Ishikawa (cell line): ENCODE results near the gene OSTM1.

Source experiments
- CEBPB ChIP-seq: IDR thresholded peaks from 2 replicates; pipeline ENCODE4 v1.6.1; 2012
- CREB1 ChIP-seq: IDR thresholded peaks from 2 replicates; pipeline ENCODE4 v1.6.1; 2012; ENCODE audit warnings: low read depth
- EGR1 ChIP-seq: IDR thresholded peaks from 2 replicates; pipeline ENCODE4 v1.6.1; 2012
- EP300 ChIP-seq: IDR thresholded peaks from 2 replicates; pipeline ENCODE4 v1.6.1; 2012; ENCODE audit warnings: borderline replicate concordance
- FOXM1 ChIP-seq: IDR thresholded peaks from 2 replicates; pipeline ENCODE4 v1.6.1; 2012; ENCODE audit warnings: low read depth, borderline replicate concordance
- MAX ChIP-seq: IDR thresholded peaks from 2 replicates; pipeline ENCODE4 v1.6.1; 2012
- NFIC ChIP-seq: IDR thresholded peaks from 2 replicates; pipeline ENCODE4 v1.6.1; 2012
- RAD21 ChIP-seq: IDR thresholded peaks from 2 replicates; pipeline ENCODE4 v1.6.1; 2012; ENCODE audit warnings: low read depth
- REST ChIP-seq: IDR thresholded peaks from 2 replicates; pipeline ENCODE4 v1.6.1; 2012; ENCODE audit warnings: low read depth, mild to moderate bottlenecking
- TAF1 ChIP-seq: IDR thresholded peaks from 2 replicates; pipeline ENCODE4 v1.6.1; 2012; ENCODE audit warnings: low read depth, mild to moderate bottlenecking
- TCF12 ChIP-seq: IDR thresholded peaks from 2 replicates; pipeline ENCODE4 v1.6.1; 2012; ENCODE audit warnings: low read depth
- TEAD4 ChIP-seq: IDR thresholded peaks from 2 replicates; pipeline ENCODE4 v1.6.1; 2012
- USF1 ChIP-seq: IDR thresholded peaks from 2 replicates; pipeline ENCODE4 v1.6.1; 2012
- YY1 ChIP-seq: IDR thresholded peaks from 2 replicates; pipeline ENCODE4 v1.6.1; 2012; ENCODE audit warnings: low read depth
- ZBTB7A ChIP-seq: IDR thresholded peaks from 2 replicates; pipeline ENCODE4 v1.6.1; 2012; ENCODE audit warnings: low read depth

Gene OSTM1

GRCh38 chr6:108083349-108083748 is 8.8 kb upstream of the OSTM1 start:
- TF ChIP-seq TCF12 (no peak), REST (no peak), CEBPB (no peak)

GRCh38 chr6:108082539-108082938 is 8.0 kb upstream of the OSTM1 start:
- no peak for TF ChIP-seq NFIC
- no peak for TF ChIP-seq REST
- no peak for TF ChIP-seq EGR1
- no peak for TF ChIP-seq TEAD4
- TF ChIP-seq USF1 = no peak
- no peak for TF ChIP-seq CEBPB
- TF ChIP-seq RAD21 = no peak
- TF ChIP-seq TCF12 = no peak
- no peak for TF ChIP-seq YY1
- TF ChIP-seq EP300 = no peak
- no peak for TF ChIP-seq MAX
- no peak for TF ChIP-seq ZBTB7A
- no peak for TF ChIP-seq CREB1
- TF ChIP-seq FOXM1 = no peak
- TF ChIP-seq TAF1 = no peak

- no peak for TF ChIP-seq EGR1
- TF ChIP-seq TEAD4 = peak; percentile 37; the same call in 1 of the 2 replicates
Observed at GRCh38 chr6:108080010-108080780, 5.7 kb upstream of the OSTM1 start.

GRCh38 chr6:108078191-108078590 is 3.6 kb upstream of the OSTM1 start:
- TF ChIP-seq RAD21 (no peak), EP300 (no peak), YY1 (no peak), TEAD4 (no peak), TAF1 (no peak), FOXM1 (no peak), CEBPB (no peak), ZBTB7A (no peak)

GRCh38 chr6:108074057-108074358 is 533 bp downstream of the OSTM1 start:
- TF ChIP-seq CREB1 (no peak), YY1 (no peak), TEAD4 (no peak), FOXM1 (no peak), TAF1 (no peak), EP300 (no peak), NFIC (no peak), CEBPB (no peak), RAD21 (no peak), ZBTB7A (no peak), REST (no peak), USF1 (no peak), MAX (no peak), TCF12 (no peak), EGR1 (no peak; the same call in 1 of the 2 replicates)
